ENCODE results near the gene NT5C2.
A peak's percentile ranks its signal among the peaks of the same experiment; 100 is the strongest.

NT5C2 gene

GRCh38 chr10:103157246-103157645 is 35.8 kb downstream of the NT5C2 start:
- Histone ChIP-seq H3K36me3 (ENCODE audit: control insufficient read depth, insufficient read depth, low read length) (no peaks in the 10 kb centered on the region), H3K27me3 (ENCODE audit: control insufficient read depth, insufficient read depth, low read length) (no peaks in the 10 kb centered on the region), H2AFZ (no peak overlapping the region), H3K79me2 (peaks cover 16% of the 10 kb centered on the region), H3K9me3 (ENCODE audit: control insufficient read depth, low read length) (no peaks in the 10 kb centered on the region), H3K4me2 (ENCODE audit: low read length) (no peak overlapping the region), H3K4me3 (ENCODE audit: low read depth, low read length) (no peak overlapping the region), H3K27ac (no peak overlapping the region), H3K9ac (no peak overlapping the region), H3K4me1 (peaks cover 14% of the 10 kb centered on the region)
- no peak for TF ChIP-seq CTCF (IDR thresholded peaks at IDR 0.05)

- no peak overlapping the region for H3K27ac ChIP-seq
- peaks cover 24% of the 10 kb centered on the region for H3K79me2 ChIP-seq
- no peak for TF ChIP-seq CTCF (IDR thresholded peaks at IDR 0.05)
- H3K36me3 ChIP-seq (ENCODE audit: control insufficient read depth, insufficient read depth, low read length): no peaks in the 10 kb centered on the region
- no peaks in the 10 kb centered on the region for H3K27me3 ChIP-seq (ENCODE audit: control insufficient read depth, insufficient read depth, low read length)
- H3K4me2 ChIP-seq (ENCODE audit: low read length): no peak overlapping the region
- no peak overlapping the region for H3K4me3 ChIP-seq (ENCODE audit: low read depth, low read length)
- peaks cover 16% of the 10 kb centered on the region for H3K4me1 ChIP-seq
- H2AFZ ChIP-seq: no peak overlapping the region
- H3K9ac ChIP-seq: no peak overlapping the region
- H3K9me3 ChIP-seq (ENCODE audit: control insufficient read depth, low read length): no peaks in the 10 kb centered on the region
These were observed 37.5 kb downstream of the NT5C2 start for GRCh38 chr10:103155471-103156085.

- peaks cover 16% of the 10 kb centered on the region for H3K4me1 ChIP-seq
- peaks cover 24% of the 10 kb centered on the region for H3K79me2 ChIP-seq
- H3K9me3 ChIP-seq (ENCODE audit: control insufficient read depth, low read length): no peaks in the 10 kb centered on the region
- H3K27ac ChIP-seq: peak overlapping the region; percentile 29
- H3K27me3 ChIP-seq (ENCODE audit: control insufficient read depth, insufficient read depth, low read length): no peaks in the 10 kb centered on the region
- H3K4me2 ChIP-seq (ENCODE audit: low read length): peak overlapping the region; percentile 19
- no peak overlapping the region for H2AFZ ChIP-seq
- no peak for TF ChIP-seq CTCF (IDR thresholded peaks at IDR 0.05)
- no peaks in the 10 kb centered on the region for H3K36me3 ChIP-seq (ENCODE audit: control insufficient read depth, insufficient read depth, low read length)
- H3K4me3 ChIP-seq (ENCODE audit: low read depth, low read length): no peak overlapping the region
- H3K9ac ChIP-seq: no peak overlapping the region
These were observed 38.4 kb downstream of the NT5C2 start for GRCh38 chr10:103154521-103155299.

GRCh38 chr10:103153302-103154197 is 39.5 kb downstream of the NT5C2 start:
- Histone ChIP-seq H3K9ac (no peak overlapping the region), H3K27ac (peak overlapping the region; percentile 73), H3K36me3 (ENCODE audit: control insufficient read depth, insufficient read depth, low read length) (no peaks in the 10 kb centered on the region), H3K4me1 (peaks cover 16% of the 10 kb centered on the region), H3K9me3 (ENCODE audit: control insufficient read depth, low read length) (no peaks in the 10 kb centered on the region), H3K4me3 (ENCODE audit: low read depth, low read length) (peak overlapping the region; percentile 41), H3K79me2 (peaks cover 24% of the 10 kb centered on the region), H2AFZ (peak overlapping the region; percentile 43), H3K4me2 (ENCODE audit: low read length) (peak overlapping the region; percentile 70), H3K27me3 (ENCODE audit: control insufficient read depth, insufficient read depth, low read length) (no peaks in the 10 kb centered on the region)
- TF ChIP-seq CTCF (IDR thresholded peaks at IDR 0.05): no peak

Measured in parathyroid adenoma (tissue), 2 donors.